K562 (cell line): ENCODE measurements around the gene PSMC6. TPM values are rescaled to one million over a fixed set of nuclear protein-coding genes. Genes with fewer than 3 reads are reported as not detected.

Source experiments
- CBX5 ChIP-seq: IDR thresholded peaks from 2 replicates; pipeline ENCODE4 v1.6.1; 2014; ENCODE audit warnings: low read depth, borderline replicate concordance
- HDAC1 ChIP-seq, 2 experiments: fragments of 450-650 bp; IDR thresholded peaks; 2 replicates each; pipeline ENCODE4 v1.6.1; 2016 to 2017; ENCODE audit warnings: inconsistent platforms in 1 of 2, mild to moderate bottlenecking in 1 of 2, moderate library complexity in 1 of 2
- RBBP5 ChIP-seq: fragments of 200-600 bp; sonication (generic); IDR thresholded peaks from 2 replicates; pipeline ENCODE4 v1.6.1; 2012; ENCODE audit warnings: borderline replicate concordance, mild to moderate bottlenecking, low read length, control low read depth, inconsistent platforms; ENCODE audit not compliant: insufficient read depth, poor library complexity, severe bottlenecking
- REST ChIP-seq, 2 experiments: fragments of 450-650 bp; formaldehyde crosslinking in 1 of 2; IDR thresholded peaks; 2 replicates each; pipeline versions ENCODE4 v1.4.0 to v1.6.1; 2014 to 2020; ENCODE audit warnings: mild to moderate bottlenecking in 2 of 2, borderline replicate concordance in 1 of 2, low read depth in 1 of 2
- SAFB2 ChIP-seq: fragments of 200-400 bp; formaldehyde crosslinking; IDR thresholded peaks from 2 replicates; pipeline ENCODE4 v1.6.1; 2018; ENCODE audit warnings: borderline replicate concordance, low read length, low read depth, moderate library complexity; ENCODE audit not compliant: severe bottlenecking
- SRSF3 ChIP-seq: fragments of 200-400 bp; formaldehyde crosslinking; IDR thresholded peaks from 2 replicates; pipeline ENCODE4 v1.6.1; 2016; ENCODE audit warnings: mild to moderate bottlenecking, low read length, moderate library complexity; ENCODE audit not compliant: insufficient read depth
- U2AF2 ChIP-seq: fragments of 200-400 bp; formaldehyde crosslinking; optimal IDR thresholded peaks from 2 replicates; pipeline ENCODE3; 2017; ENCODE audit warnings: low read depth, mild to moderate bottlenecking, low read length
- ZFX ChIP-seq: sonication (generic); formaldehyde crosslinking; IDR thresholded peaks from 2 replicates; pipeline ENCODE4 v1.8.0; 2022; ENCODE audit warnings: mild to moderate bottlenecking, missing genetic modification reagents, moderate library complexity
- ZNF561 ChIP-seq: fragments of 450-650 bp; formaldehyde crosslinking; conservative IDR thresholded peaks from 2 replicates; pipeline ENCODE4 v1.4.0; 2020; ENCODE audit warnings: mild to moderate bottlenecking, moderate library complexity
- ZNF639 ChIP-seq, 2 experiments: fragments of 200-800 bp in 1 of 2; sonication (Bioruptor generic) in 1 of 2; sonication (generic) in 1 of 2; formaldehyde crosslinking in 1 of 2; IDR thresholded peaks in 1 of 2; conservative IDR thresholded peaks in 1 of 2; 2 replicates each; pipeline versions ENCODE4 v1.5.0 to v1.6.1; 2016 to 2020; ENCODE audit warnings: missing compliant biosample characterization in 1 of 2, missing genetic modification characterization in 1 of 2, missing genetic modification reagents in 1 of 2
- ZNF785 ChIP-seq: fragments of 250-450 bp; sonication (Bioruptor Pico); IDR thresholded peaks from 2 replicates; pipeline ENCODE4 v1.4.0; 2020; ENCODE audit warnings: mild to moderate bottlenecking
- polyA plus RNA-seq, 8 experiments: library from polyadenylated mRNA; depleted of rRNA in 4 of 8; stranded (reverse) in 5 of 8; unstranded in 3 of 8; fragments of >200 nt; fragmentation: Nextera tagmentation in 2 of 8; fragmentation: Illumina TruSeq in 1 of 8; extraction: Ambion mirVana in 2 of 8; extraction: Trizol in 1 of 8; gene quantifications; 2 replicates each; pipeline versions ENCODE4 v1.2.1 to v1.2.3, GENCODE V29; 2011 to 2014; ENCODE audit warnings: inconsistent platforms in 1 of 8, missing spikeins in 1 of 8
- total RNA-seq, 7 experiments: library from RNA; depleted of rRNA in 6 of 7; stranded (reverse); fragments of >200 nt in 6 of 7; fragmentation: Illumina TruSeq in 2 of 7; extraction: Trizol in 2 of 7; gene quantifications; 2 replicates each; pipeline versions ENCODE4 v1.2.1 to v1.2.3, GENCODE V29; 2011 to 2021; ENCODE audit warnings: low replicate concordance in 1 of 7
- TF ChIP-seq, protein P1 (sequence below): fragments of 250-450 bp; sonication (Bioruptor Pico); IDR thresholded peaks from 2 replicates; pipeline ENCODE4 v1.5.0; 2021
- TF ChIP-seq, protein P2 (sequence below): IDR thresholded peaks from 2 replicates; pipeline ENCODE4 v1.6.1; 2014; ENCODE audit warnings: antibody characterized with exemption

The PSMC6 gene
- total and polyA plus RNA-seq, 9 of the 15 experiments (the other 6 are each of a cell fraction or from before 2014, with no cell fraction given): 91.4 to 224 (median 182) TPM

DNA sequence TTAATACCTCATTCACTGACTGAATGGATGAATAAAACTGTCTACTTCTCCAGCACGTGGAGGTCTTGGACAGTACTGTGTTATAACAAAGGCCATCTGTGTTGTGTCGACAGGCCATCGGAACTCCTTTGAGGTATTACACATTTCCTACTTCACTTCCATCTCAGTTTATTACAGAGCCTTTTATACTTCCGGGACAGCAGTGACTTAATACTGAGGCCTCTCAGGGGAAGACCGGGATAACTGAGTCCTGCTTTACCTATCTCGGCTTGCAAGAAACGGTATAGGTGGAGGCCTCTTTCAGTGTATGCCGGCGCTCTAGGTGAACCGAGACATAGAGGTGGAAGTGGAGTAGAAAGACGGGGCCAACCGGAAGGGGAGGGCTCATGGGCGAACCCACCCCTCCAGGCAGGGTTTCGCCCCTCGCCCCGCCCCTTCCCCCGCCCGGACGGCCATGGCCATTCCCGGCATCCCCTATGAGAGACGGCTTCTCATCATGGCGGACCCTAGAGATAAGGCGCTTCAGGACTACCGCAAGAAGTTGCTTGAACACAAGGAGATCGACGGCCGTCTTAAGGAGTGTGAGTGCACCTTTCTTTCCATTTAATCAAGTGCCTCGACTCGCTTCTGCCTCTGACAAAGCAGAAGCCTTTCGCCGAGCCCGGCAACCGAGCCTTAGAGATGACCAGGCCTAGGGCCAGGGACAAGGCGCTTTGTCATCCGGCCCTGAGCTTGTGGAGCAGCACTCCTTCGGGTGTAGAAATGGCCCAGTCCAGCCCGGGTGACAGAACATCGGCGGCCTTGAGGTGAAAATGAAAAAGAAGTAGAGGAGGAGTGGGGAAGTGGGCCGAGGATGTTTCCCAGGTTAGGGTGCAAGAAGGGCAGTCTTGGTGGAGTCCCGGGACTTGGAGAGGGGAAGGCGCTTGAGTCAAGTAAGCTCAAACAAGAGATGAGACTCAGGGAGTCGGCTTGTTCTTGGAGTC, at the start of gene PSMC6 (continued):
- no peak for TF ChIP-seq REST (IDR thresholded peaks at IDR 0.05; ENCODE audit: borderline replicate concordance)
- TF ChIP-seq REST (CRISPR knock-in tag; IDR thresholded peaks at IDR 0.05; ENCODE audit: low read depth): no peak
- TF ChIP-seq RBBP5: peak; percentile 71
- TF ChIP-seq SAFB2: no peak
- TF ChIP-seq CBX5: no peak
- TF ChIP-seq ZFX (CRISPR knock-in tag): peak; percentile 95
- TF ChIP-seq ZNF561: no peak
- TF ChIP-seq U2AF2: no peak
- no peak for TF ChIP-seq SRSF3
- TF ChIP-seq ZNF785 (CRISPR knock-in tag): no peak
- TF ChIP-seq, protein P1, sequence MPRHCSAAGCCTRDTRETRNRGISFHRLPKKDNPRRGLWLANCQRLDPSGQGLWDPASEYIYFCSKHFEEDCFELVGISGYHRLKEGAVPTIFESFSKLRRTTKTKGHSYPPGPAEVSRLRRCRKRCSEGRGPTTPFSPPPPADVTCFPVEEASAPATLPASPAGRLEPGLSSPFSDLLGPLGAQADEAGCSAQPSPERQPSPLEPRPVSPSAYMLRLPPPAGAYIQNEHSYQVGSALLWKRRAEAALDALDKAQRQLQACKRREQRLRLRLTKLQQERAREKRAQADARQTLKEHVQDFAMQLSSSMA (CRISPR knock-in tag): no peak
- peak in 1 of 2 experiments; percentile 52; a peak in 1 of 4 replicates for TF ChIP-seq ZNF639 (CRISPR knock-in tag; conservative IDR thresholded peaks at IDR 0.05 in 1 of 2, IDR thresholded peaks at IDR 0.05 in 1 of 2)
- TF ChIP-seq HDAC1 (IDR thresholded peaks at IDR 0.05): 0 out of 4 replicates have a peak, but pooled peaks of 1 of the 2 experiments have one; percentile 39
- TF ChIP-seq, protein P2, sequence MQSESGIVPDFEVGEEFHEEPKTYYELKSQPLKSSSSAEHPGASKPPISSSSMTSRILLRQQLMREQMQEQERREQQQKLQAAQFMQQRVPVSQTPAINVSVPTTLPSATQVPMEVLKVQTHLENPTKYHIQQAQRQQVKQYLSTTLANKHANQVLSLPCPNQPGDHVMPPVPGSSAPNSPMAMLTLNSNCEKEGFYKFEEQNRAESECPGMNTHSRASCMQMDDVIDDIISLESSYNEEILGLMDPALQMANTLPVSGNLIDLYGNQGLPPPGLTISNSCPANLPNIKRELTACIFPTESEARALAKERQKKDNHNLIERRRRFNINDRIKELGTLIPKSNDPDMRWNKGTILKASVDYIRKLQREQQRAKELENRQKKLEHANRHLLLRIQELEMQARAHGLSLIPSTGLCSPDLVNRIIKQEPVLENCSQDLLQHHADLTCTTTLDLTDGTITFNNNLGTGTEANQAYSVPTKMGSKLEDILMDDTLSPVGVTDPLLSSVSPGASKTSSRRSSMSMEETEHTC: no peak
